H1 (cell line): ENCODE measurements around the gene DYNLL2. TPM values are rescaled to one million over a fixed set of nuclear protein-coding genes. Genes with fewer than 3 reads are reported as not detected.

Experiments
- CTCF ChIA-PET: fragments of 300-600 bp; sonication (Branson Sonifier 250); formaldehyde crosslinking; loops from one replicate; lab custom pipeline; 2021; ENCODE audit not compliant: partially characterized antibody; lab: Charles Lee
- POLR2A ChIA-PET: fragments of 300-600 bp; sonication (Branson Sonifier 250); formaldehyde crosslinking; loops from one replicate; lab custom pipeline; 2021; ENCODE audit warnings: inconsistent platforms; ENCODE audit not compliant: partially characterized antibody; lab: Charles Lee
- DNase-seq, 2 experiments: peaks; one replicate each; pipeline versions ENCODE4 v3.0.0 to v3.0.0-alpha.2; 2010 to 2022; ENCODE audit warnings: low spot score in 2 of 2, low read depth in 1 of 2, mixed read lengths in 1 of 2
- FAIRE-seq: peaks from 2 replicates; lab custom pipeline; 2011; peaks lifted over from hg19 to GRCh38; lab: Jason Lieb, UNC
- H2AFZ ChIP-seq: 2 replicates; pipeline ENCODE4 v1.8.1; 2012; ENCODE audit warnings: low read length, inconsistent platforms
- H2AK5ac ChIP-seq: 2 replicates; pipeline ENCODE4 v1.6.1; 2013; ENCODE audit warnings: low read depth, low read length
- H2BK120ac ChIP-seq: replicated peaks from 2 replicates; pipeline ENCODE3; 2013; ENCODE audit warnings: low read depth, low read length, inconsistent platforms
- H2BK12ac ChIP-seq: 2 replicates; pipeline ENCODE4 v1.6.1; 2013; ENCODE audit warnings: low read depth, low read length
- H2BK15ac ChIP-seq: 2 replicates; pipeline ENCODE4 v1.6.1; 2013; ENCODE audit warnings: low read length
- H2BK20ac ChIP-seq: 2 replicates; pipeline ENCODE4 v1.6.1; 2013; ENCODE audit warnings: low read length
- H2BK5ac ChIP-seq: 2 replicates; pipeline ENCODE4 v1.6.1; 2013; ENCODE audit warnings: low read depth, low read length
- H3K14ac ChIP-seq: 2 replicates; pipeline ENCODE4 v1.6.1; 2013; ENCODE audit warnings: inconsistent platforms; ENCODE audit not compliant: insufficient read length
- H3K18ac ChIP-seq: 2 replicates; pipeline ENCODE4 v1.6.1; 2013; ENCODE audit warnings: low read length; ENCODE audit errors: extremely low read depth
- H3K23ac ChIP-seq: 2 replicates; pipeline ENCODE4 v1.6.1; 2013; ENCODE audit warnings: inconsistent platforms; ENCODE audit not compliant: insufficient read length
- H3K23me2 ChIP-seq: 2 replicates; pipeline ENCODE4 v1.6.1; 2013; ENCODE audit warnings: low read depth, low read length
- H3K27ac ChIP-seq: 2 replicates; pipeline ENCODE4 v1.6.1; 2011; ENCODE audit warnings: low read depth, low read length, inconsistent platforms
- H3K27me3 ChIP-seq, 4 experiments: replicated peaks in 1 of 4; 1 replicate in 1 of 4; 2 replicates in 3 of 4; pipeline versions ENCODE4 v1.6.1 to v1.8.1; 2011 to 2013; ENCODE audit warnings: low read length in 3 of 4, mild to moderate bottlenecking in 3 of 4, inconsistent platforms in 2 of 4, mixed read lengths in 2 of 4, moderate library complexity in 1 of 4; ENCODE audit not compliant: control insufficient read depth in 3 of 4, insufficient read depth in 3 of 4; ENCODE audit errors: extremely low read depth in 1 of 4
- H3K36me3 ChIP-seq, 4 experiments: 2 replicates each; pipeline versions ENCODE4 v1.6.1 to v1.8.1; 2011 to 2013; ENCODE audit warnings: mild to moderate bottlenecking in 4 of 4, low read length in 3 of 4, moderate library complexity in 2 of 4, control low read depth in 1 of 4, inconsistent platforms in 1 of 4; ENCODE audit not compliant: insufficient read depth in 4 of 4, control insufficient read depth in 2 of 4
- H3K4ac ChIP-seq: replicated peaks from 2 replicates; pipeline ENCODE3; 2013; ENCODE audit warnings: low read length, low read depth, mixed read lengths, inconsistent platforms; ENCODE audit not compliant: insufficient read length
- H3K4me1 ChIP-seq, 4 experiments: replicated peaks in 1 of 4; 1 replicate in 1 of 4; 2 replicates in 3 of 4; pipeline versions ENCODE4 v1.6.1 to v1.8.1; 2011 to 2013; ENCODE audit warnings: low read length in 3 of 4, inconsistent platforms in 2 of 4, mixed read lengths in 1 of 4; ENCODE audit not compliant: insufficient read depth in 4 of 4, control insufficient read depth in 3 of 4
- H3K4me2 ChIP-seq, 2 experiments: 2 replicates each; pipeline versions ENCODE4 v1.6.1 to v1.8.1; 2011 to 2013; ENCODE audit warnings: low read depth in 2 of 2, low read length in 2 of 2, control low read depth in 1 of 2, inconsistent platforms in 1 of 2, mild to moderate bottlenecking in 1 of 2; ENCODE audit not compliant: insufficient read depth in 1 of 2
- H3K4me3 ChIP-seq, 4 experiments: fragments of 200-600, 300-600 bp in 1 of 4; sonication (generic), shearing (Covaris generic), sonication (Bioruptor Twin) in 1 of 4; 2 replicates each; pipeline versions ENCODE4 v1.5.1 to v1.8.1; 2011 to 2016; ENCODE audit warnings: low read length in 4 of 4, low read depth in 3 of 4, control low read depth in 2 of 4, inconsistent platforms in 2 of 4, mild to moderate bottlenecking in 2 of 4, mixed read lengths in 1 of 4, moderate library complexity in 1 of 4; ENCODE audit not compliant: insufficient read depth in 2 of 4; ENCODE audit errors: extremely low read depth in 1 of 4
- H3K56ac ChIP-seq: replicated peaks from 2 replicates; pipeline ENCODE3; 2013; ENCODE audit warnings: low read depth, mild to moderate bottlenecking, mixed read lengths, low read length, inconsistent platforms; ENCODE audit not compliant: insufficient read length
- H3K79me1 ChIP-seq: 2 replicates; pipeline ENCODE4 v1.6.1; 2013; ENCODE audit warnings: low read depth, low read length, control low read depth
- H3K79me2 ChIP-seq, 2 experiments: 2 replicates each; pipeline versions ENCODE4 v1.6.1 to v1.8.1; 2012 to 2013; ENCODE audit warnings: low read length in 2 of 2, mild to moderate bottlenecking in 2 of 2, inconsistent platforms in 1 of 2; ENCODE audit not compliant: insufficient read depth in 2 of 2, control insufficient read depth in 1 of 2
- H3K9ac ChIP-seq, 4 experiments: replicated peaks in 1 of 4; 1 replicate in 1 of 4; 2 replicates in 3 of 4; pipeline versions ENCODE4 v1.6.1 to v1.8.1; 2011 to 2013; ENCODE audit warnings: low read depth in 3 of 4, low read length in 3 of 4, control low read depth in 2 of 4, mild to moderate bottlenecking in 2 of 4, moderate library complexity in 2 of 4, inconsistent platforms in 1 of 4; ENCODE audit errors: extremely low read depth in 1 of 4
- H3K9me3 ChIP-seq, 2 experiments: 2 replicates each; pipeline versions ENCODE4 v1.6.1 to v1.8.1; 2012 to 2013; ENCODE audit warnings: mild to moderate bottlenecking in 2 of 2, moderate library complexity in 2 of 2, control low read depth in 1 of 2, inconsistent platforms in 1 of 2, low read depth in 1 of 2, low read length in 1 of 2, mixed read lengths in 1 of 2; ENCODE audit not compliant: insufficient read depth in 2 of 2
- H4K20me1 ChIP-seq, 2 experiments: replicated peaks in 1 of 2; 2 replicates each; pipeline versions ENCODE3 to v1.8.1; 2011 to 2013; ENCODE audit warnings: inconsistent platforms in 2 of 2, low read length in 2 of 2, mild to moderate bottlenecking in 1 of 2; ENCODE audit not compliant: insufficient read depth in 2 of 2, control insufficient read depth in 1 of 2
- H4K5ac ChIP-seq: 2 replicates; pipeline ENCODE4 v1.6.1; 2013; ENCODE audit warnings: low read length, low read depth, mixed read lengths, inconsistent platforms; ENCODE audit not compliant: insufficient read length
- H4K8ac ChIP-seq: 2 replicates; pipeline ENCODE4 v1.8.0; 2013; ENCODE audit warnings: mild to moderate bottlenecking, moderate library complexity, low read length, inconsistent platforms; ENCODE audit not compliant: insufficient read depth; ENCODE audit errors: extremely low read depth
- H4K91ac ChIP-seq: replicated peaks from 2 replicates; pipeline ENCODE3; 2013; ENCODE audit warnings: low read length, mixed read lengths, inconsistent platforms; ENCODE audit not compliant: insufficient read length
- EGR1 ChIP-seq: IDR thresholded peaks from 2 replicates; pipeline ENCODE4 v1.6.1; 2011; ENCODE audit warnings: low read depth, low read length, borderline replicate concordance
- GABPA ChIP-seq: IDR thresholded peaks from 2 replicates; pipeline ENCODE4 v1.6.1; 2011; ENCODE audit warnings: mild to moderate bottlenecking, low read length, moderate library complexity, borderline replicate concordance; ENCODE audit not compliant: insufficient read depth
- WGBS, 2 experiments: shearing (Covaris generic) in 1 of 2; methylation state at CpG; one replicate each; pipeline versions ENCODE4 v1.1.6 to v1.1.7; 2013 to 2015; ENCODE audit warnings: low lambda C conversion rate in 2 of 2, mixed read lengths in 2 of 2, inconsistent platforms in 1 of 2, low coverage in 1 of 2, missing lambda C conversion rate in 1 of 2; ENCODE audit not compliant: insufficient replicate concordance in 2 of 2, insufficient coverage in 1 of 2, insufficient read length in 1 of 2; ENCODE audit errors: extremely low coverage in 1 of 2, missing lambda C conversion rate in 1 of 2; 5-methylcytosine and 5-hydroxymethylcytosine counted together
- polyA plus RNA-seq, 7 experiments: library from polyadenylated mRNA; depleted of rRNA in 3 of 7; stranded (reverse) in 5 of 7; unstranded in 2 of 7; fragments of >200 nt in 5 of 7; fragments of 200-250 nt in 2 of 7; gene quantifications; 1 replicate in 5 of 7; 2 replicates in 1 of 7; 4 replicates in 1 of 7; pipeline versions ENCODE4 v1.2.1 to v1.2.3, GENCODE V29; 2011 to 2013; ENCODE audit warnings: missing spikeins in 2 of 7, mixed read lengths in 2 of 7
- total RNA-seq: library from RNA; stranded (reverse); fragmentation: NEBNext Ultra II Directional; extraction: Animal tissue kit (Norgen Biotek cat#: 25700); gene quantifications from 2 replicates; pipeline ENCODE4 v1.2.1, GENCODE V29; 2021

DYNLL2 gene
- total and polyA plus RNA-seq, 2 of the 8 experiments (the other 6 are each of a cell fraction or from before 2014, with no cell fraction given) = 19.8 to 52.7 TPM

DNA sequence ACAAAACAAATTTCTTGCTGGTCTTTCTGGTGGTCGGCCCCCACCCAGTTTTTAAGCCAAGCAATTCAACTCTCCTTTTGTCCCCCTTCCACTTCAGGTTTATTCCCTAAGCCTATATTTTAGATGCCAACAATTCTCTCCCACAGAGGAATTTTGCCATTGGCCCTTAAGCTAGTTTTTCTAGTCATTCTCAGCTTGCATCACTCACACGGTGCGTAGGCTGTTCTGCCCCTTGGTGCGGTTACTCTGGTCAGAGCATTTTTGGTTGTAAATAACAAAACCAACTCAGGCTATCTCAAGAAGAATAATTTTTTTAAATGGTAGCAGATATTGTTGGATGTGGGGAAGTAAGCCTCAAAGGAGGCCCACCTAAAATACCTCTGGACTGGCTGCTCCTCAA, 33.7 kb upstream of the DYNLL2 start:
- WGBS, 2 experiments = 94% methylated on average over 4 of the region's 4 CpGs; no CpG with 5 or more reads in 1 of the 2 experiments
- FAIRE-seq (no peak), DNase-seq (no peak)
- H3K36me3 ChIP-seq = no peaks in the 10 kb centered on the region
- H3K27me3 ChIP-seq = 0 out of 7 replicates have a peak, but pooled peaks cover 0 to 2% (median 0%) of the 10 kb centered on the region in 4 experiments
- TF ChIP-seq EGR1 (no peak), GABPA (no peak)
- POLR2A ChIA-PET = interaction anchor here (1.1 to 1.2 kb wide), 2 partner anchors 19 to 51 kb away, joined by 3 read pairs; no protein-coding TSS in a partner anchor
- H4K91ac ChIP-seq = no peak overlapping the region
- no peak overlapping the region for H2BK15ac ChIP-seq
- CTCF ChIA-PET = interaction anchor here (0.6 to 1.5 kb wide), 4 partner anchors 32 to 275 kb away, joined by 3 to 4 read pairs (median 3); no protein-coding TSS in a partner anchor
- no peak overlapping the region for H3K18ac ChIP-seq
- no peak overlapping the region for H3K4me3 ChIP-seq
- H2BK12ac ChIP-seq = no peak overlapping the region
- no peak overlapping the region for H2BK20ac ChIP-seq
- H4K5ac ChIP-seq = no peak overlapping the region
- no peak overlapping the region for H2BK5ac ChIP-seq
- no peak overlapping the region for H2BK120ac ChIP-seq
- no peak overlapping the region for H2AFZ ChIP-seq
- no peak overlapping the region for H3K4ac ChIP-seq
- no peak overlapping the region for H2AK5ac ChIP-seq
- H3K9me3 ChIP-seq = no peaks in the 10 kb centered on the region
- no peak overlapping the region for H3K4me2 ChIP-seq
- no peaks in the 10 kb centered on the region for H3K23me2 ChIP-seq
- no peak overlapping the region for H3K27ac ChIP-seq
- no peak overlapping the region for H4K8ac ChIP-seq
- H3K56ac ChIP-seq = no peak overlapping the region
- no peaks in the 10 kb centered on the region for H4K20me1 ChIP-seq
- no peaks in the 10 kb centered on the region for H3K79me1 ChIP-seq
- no peak overlapping the region for H3K14ac ChIP-seq
- H3K23ac ChIP-seq = no peak overlapping the region
- H3K79me2 ChIP-seq = no peaks in the 10 kb centered on the region
- H3K9ac ChIP-seq = no peak overlapping the region
- peaks cover 0 to 7% (median 4%) of the 10 kb centered on the region in 4 experiments; a peak in 3 of 7 replicates for H3K4me1 ChIP-seq
